Psoas muscle (tissue), 8 donors: ENCODE results near the gene THADA. TPM values are rescaled to one million over a fixed set of nuclear protein-coding genes. Genes with fewer than 3 reads are reported as not detected.

Experiments used
- ATAC-seq, 4 donors: fragments of 200-7000 bp; cut with Tn5 transposase; one replicate each; pipeline ENCODE4 v1.9.1; 2020; ENCODE audit warnings: moderate library complexity in 3 of 4, mild to moderate bottlenecking in 2 of 4
- DNase-seq, 2 donors: peaks; one replicate each; pipeline ENCODE4 v3.0.0-alpha.2; 2020
- H3K27ac ChIP-seq: fragments of 200-600 bp; one replicate; pipeline ENCODE4 v1.8.0; 2022
- H3K27me3 ChIP-seq, 3 donors: fragments of 200-600 bp in 1 of 3; one replicate each; pipeline versions ENCODE4 v1.6.1 to v1.8.0; 2013 to 2022; ENCODE audit warnings: low read length in 2 of 3, mild to moderate bottlenecking in 2 of 3, moderate library complexity in 1 of 3; ENCODE audit not compliant: insufficient read depth in 3 of 3
- H3K36me3 ChIP-seq, 2 donors: fragments of 200-600 bp in 1 of 2; one replicate each; pipeline versions ENCODE4 v1.6.1 to v1.8.0; 2013 to 2022; ENCODE audit warnings: low read depth in 1 of 2, mild to moderate bottlenecking in 1 of 2, moderate library complexity in 1 of 2; ENCODE audit not compliant: insufficient read depth in 1 of 2
- H3K4me1 ChIP-seq: fragments of 200-600 bp; one replicate; pipeline ENCODE4 v1.8.0; 2022
- H3K4me3 ChIP-seq: fragments of 200-600 bp; one replicate; pipeline ENCODE4 v1.8.0; 2022; ENCODE audit warnings: mild to moderate bottlenecking
- H3K9me3 ChIP-seq: fragments of 200-600 bp; one replicate; pipeline ENCODE4 v1.8.0; 2022
- WGBS, 3 donors: extraction: QIAGEN DNeasy Blood & Tissue Kit; methylation state at CpG; one replicate each; pipeline versions ENCODE4 v1.1.6 to v1.1.7; 2013; 5-methylcytosine and 5-hydroxymethylcytosine counted together
- intact Hi-C, 2 donors: fragments of 100-400 bp; cut with DNase I; formaldehyde crosslinking; loops; one replicate each; pipeline versions ENCODE4 v1.11.0 to v1.14.2; 2022
- polyA plus RNA-seq, 3 donors: library from polyadenylated mRNA; stranded (reverse); fragments of 200-250 nt; gene quantifications; one replicate each; pipeline ENCODE4 v1.2.3, GENCODE V29; 2013
- total RNA-seq, 4 donors: library from RNA; stranded (reverse); fragmentation: NEBNext Ultra II Directional in 2 of 4; extraction: Animal tissue kit (Norgen Biotek cat#: 25700) in 2 of 4; gene quantifications; one replicate each; pipeline versions ENCODE4 v1.2.1 to v1.2.4, GENCODE V29; 2021 to 2023
- TF ChIP-seq, protein P1 (sequence below): fragments of 200-600 bp; IDR thresholded peaks from one replicate; pipeline ENCODE4 v1.8.0; 2022; ENCODE audit warnings: antibody characterized with exemption
- donor health status: healthy with polysubstance abuse.
- donor health status: DM: no; HTN: no; CAD: no; lungs with moderate emphysema.
- donor health status: Bipolar disorder and iron deficiency.
- donor health status: healthy.
- donor health status: DM: yes; HTN: yes; CAD: no.
- donor health status: DM: no; HTN: no; CAD: no.
- donor health status: DM: no; HTN: no; CAD: no.
- donor health status: DM: yes; HTN: yes; CAD: no.

Gene THADA
- total and polyA plus RNA-seq, 7 donors, result 8.1 to 17.4 (median 11.6) TPM

DNA sequence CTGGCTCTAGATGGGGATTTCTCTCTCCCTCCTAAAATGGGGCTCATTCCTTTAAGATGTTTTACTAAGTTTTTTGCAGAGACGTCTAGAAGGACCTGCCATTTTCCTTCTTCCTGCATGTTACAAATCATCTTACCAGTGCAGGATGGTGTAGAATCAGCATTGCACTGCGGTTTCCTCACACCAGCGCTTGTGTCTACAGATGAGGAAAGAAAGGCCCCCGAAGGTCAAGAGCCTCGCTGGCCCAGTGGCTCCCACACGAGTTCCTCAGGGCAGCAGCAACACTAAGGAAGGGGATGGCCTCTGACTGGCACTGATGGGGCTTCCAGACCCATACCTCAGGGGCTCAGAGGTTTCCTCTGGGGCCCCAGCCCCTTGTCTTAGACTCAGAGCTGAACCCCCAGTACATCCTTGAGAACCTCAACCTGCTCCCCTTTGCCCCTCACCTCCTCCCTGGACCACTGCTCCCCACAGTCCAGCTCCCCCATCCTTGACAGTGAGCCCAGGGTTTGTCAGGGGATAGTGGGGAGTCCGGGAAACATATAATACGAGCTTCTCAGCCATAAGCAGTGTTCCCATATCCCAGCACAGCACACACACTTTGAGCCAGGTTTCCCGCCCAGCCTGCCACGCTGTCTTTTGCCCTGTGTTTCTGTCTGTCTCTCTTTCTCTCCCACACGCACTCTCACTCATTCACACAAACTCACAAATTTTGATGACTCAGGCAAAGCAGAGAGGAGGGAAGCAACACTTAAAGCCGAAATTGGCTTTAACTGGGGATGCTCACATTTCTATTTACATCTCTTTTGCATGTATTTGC is 398.9 kb downstream of the THADA start:
- TF ChIP-seq, protein P1, sequence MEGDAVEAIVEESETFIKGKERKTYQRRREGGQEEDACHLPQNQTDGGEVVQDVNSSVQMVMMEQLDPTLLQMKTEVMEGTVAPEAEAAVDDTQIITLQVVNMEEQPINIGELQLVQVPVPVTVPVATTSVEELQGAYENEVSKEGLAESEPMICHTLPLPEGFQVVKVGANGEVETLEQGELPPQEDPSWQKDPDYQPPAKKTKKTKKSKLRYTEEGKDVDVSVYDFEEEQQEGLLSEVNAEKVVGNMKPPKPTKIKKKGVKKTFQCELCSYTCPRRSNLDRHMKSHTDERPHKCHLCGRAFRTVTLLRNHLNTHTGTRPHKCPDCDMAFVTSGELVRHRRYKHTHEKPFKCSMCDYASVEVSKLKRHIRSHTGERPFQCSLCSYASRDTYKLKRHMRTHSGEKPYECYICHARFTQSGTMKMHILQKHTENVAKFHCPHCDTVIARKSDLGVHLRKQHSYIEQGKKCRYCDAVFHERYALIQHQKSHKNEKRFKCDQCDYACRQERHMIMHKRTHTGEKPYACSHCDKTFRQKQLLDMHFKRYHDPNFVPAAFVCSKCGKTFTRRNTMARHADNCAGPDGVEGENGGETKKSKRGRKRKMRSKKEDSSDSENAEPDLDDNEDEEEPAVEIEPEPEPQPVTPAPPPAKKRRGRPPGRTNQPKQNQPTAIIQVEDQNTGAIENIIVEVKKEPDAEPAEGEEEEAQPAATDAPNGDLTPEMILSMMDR, result no peak
- no peaks in the 10 kb centered on the region for H3K36me3 ChIP-seq
- H3K27me3 ChIP-seq, result no peaks in the 10 kb centered on the region
- H3K9me3 ChIP-seq, result no peaks in the 10 kb centered on the region
- ATAC-seq (no peak), DNase-seq (no peak)
- H3K4me3 ChIP-seq, result no peak overlapping the region
- no peaks in the 10 kb centered on the region for H3K4me1 ChIP-seq
- no peak overlapping the region for H3K27ac ChIP-seq
- intact Hi-C loops, result no loop called here
- 80 to 85% (median 81%) methylated on average over 12 of the region's 12 CpGs for WGBS, 3 donors

DNA sequence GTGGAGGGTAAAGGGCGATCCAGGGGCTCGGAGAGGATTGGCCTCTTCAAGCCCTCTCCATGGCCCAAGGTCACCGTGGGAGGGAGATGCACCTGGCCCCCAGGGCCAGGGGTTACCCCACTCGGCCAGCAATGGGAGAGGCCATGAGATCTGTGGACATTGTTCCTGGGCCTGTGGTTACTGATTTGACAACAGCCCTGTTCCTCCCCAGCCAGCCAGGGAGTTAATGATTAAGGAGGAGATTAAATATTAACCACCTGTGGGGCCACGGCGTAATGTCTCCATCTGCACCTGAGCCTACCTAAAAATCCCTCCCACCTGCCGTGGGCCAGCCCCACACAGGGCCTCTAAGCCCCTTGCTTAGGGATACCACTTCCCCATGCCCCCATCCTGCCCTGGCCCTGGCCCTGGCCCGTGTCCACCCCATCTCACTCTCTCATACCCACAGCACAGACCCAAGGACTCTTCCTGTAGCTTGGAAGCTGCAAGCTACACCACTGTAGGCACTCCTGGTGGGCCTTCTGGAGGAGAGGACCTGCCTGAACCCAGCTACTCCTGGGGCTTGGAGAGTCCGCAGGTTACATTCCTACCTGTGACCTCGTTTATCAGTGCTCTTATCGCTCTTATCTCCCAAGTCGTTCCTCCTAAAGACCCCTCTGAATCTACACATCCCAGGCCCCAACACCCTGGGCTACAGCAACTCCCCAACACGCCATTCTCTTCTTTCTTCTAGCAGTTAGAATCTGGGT is 401.5 kb downstream of the THADA start:
- TF ChIP-seq, protein P1, result no peak
- H3K27me3 ChIP-seq, result no peaks in the 10 kb centered on the region
- no peaks in the 10 kb centered on the region for H3K4me1 ChIP-seq
- H3K27ac ChIP-seq, result no peak overlapping the region
- no peak for ATAC-seq
- no peak overlapping the region for H3K4me3 ChIP-seq
- no peaks in the 10 kb centered on the region for H3K36me3 ChIP-seq
- 88 to 92% (median 89%) methylated on average over 13 of the region's 13 CpGs for WGBS, 3 donors
- no peaks in the 10 kb centered on the region for H3K9me3 ChIP-seq
- intact Hi-C loops, result no loop called here
- DNase-seq, result no peak

DNA sequence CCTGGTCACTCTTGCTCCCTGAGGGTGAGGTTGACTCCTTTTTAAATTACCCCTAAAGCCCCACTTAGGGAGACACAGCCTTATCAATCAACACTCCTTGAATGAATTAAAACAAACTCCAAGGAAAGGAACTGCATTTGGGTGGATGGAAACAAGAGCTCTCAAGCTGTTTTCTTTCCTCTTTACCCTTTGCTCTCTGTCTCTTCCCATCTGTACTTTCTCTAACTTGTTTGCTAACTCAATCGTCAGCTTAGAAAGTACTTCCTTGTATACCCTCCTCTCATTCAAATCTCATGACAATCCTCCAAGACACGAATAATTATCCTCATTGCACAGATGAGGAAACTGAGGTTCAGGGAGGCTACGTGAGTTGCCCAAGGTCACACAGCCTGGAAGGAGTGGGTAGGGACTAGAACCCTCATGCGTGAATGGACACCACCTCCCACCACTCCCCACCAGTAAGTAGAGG is 402.2 kb downstream of the THADA start:
- no peak overlapping the region for H3K27ac ChIP-seq
- ATAC-seq, result no peak
- intact Hi-C loops, result no loop called here
- H3K4me1 ChIP-seq, result no peaks in the 10 kb centered on the region
- TF ChIP-seq, protein P1, result no peak
- H3K9me3 ChIP-seq, result no peaks in the 10 kb centered on the region
- no peaks in the 10 kb centered on the region for H3K36me3 ChIP-seq
- DNase-seq, result no peak
- H3K4me3 ChIP-seq, result no peak overlapping the region
- WGBS, 3 donors, result 88 to 96% (median 95%) methylated on average over 4 of the region's 4 CpGs
- H3K27me3 ChIP-seq, result no peaks in the 10 kb centered on the region

DNA sequence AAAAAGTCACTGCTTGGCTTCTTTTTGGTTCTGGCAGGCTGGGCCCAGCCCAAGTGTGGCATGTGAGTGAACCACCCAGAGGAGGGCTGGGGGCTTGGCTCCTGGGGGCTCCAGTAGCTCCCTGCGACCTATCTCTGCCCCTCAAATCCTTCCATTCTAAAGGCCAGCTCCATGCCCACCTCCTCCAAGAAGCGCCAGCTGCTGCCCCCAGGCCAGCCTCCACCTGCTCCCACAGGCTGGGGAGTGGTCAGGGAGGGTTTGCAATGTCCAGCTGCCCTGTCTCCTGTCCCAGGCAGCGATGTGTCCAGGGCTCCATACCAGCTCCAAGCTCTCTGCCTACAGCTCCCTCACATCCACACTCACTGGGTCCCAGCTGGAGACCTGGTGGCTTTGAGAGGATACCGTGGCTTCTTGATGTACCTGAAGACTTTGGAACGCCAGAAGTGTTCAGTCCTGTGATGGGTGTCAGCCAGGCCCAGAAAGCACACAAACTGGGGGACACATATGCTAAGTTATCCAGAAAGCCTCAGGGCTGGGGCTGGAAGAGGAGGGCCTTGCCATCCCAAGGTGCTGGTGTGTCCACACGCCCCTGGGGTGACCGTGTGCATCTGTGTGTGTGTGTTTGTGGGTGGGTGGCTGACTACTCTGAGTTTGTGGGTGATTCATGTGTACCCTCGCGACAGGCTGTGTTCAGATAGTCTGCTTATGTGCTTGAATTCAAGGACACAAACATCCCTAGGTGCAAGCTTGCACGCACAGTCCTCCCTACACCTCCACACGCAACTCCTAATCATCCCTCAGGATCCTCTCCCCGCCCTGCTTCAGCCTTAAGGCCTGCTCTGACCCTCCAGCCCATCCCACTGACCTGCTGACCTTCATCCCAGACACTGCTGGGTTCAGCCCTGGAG is 402.8 kb downstream of the THADA start:
- ATAC-seq (no peak), DNase-seq (no peak)
- H3K36me3 ChIP-seq, result no peaks in the 10 kb centered on the region
- TF ChIP-seq, protein P1, result no peak
- no peak overlapping the region for H3K4me3 ChIP-seq
- WGBS, 3 donors, result 91 to 95% (median 92%) methylated on average over 12 of the region's 12 CpGs
- intact Hi-C loops, result no loop called here
- no peaks in the 10 kb centered on the region for H3K4me1 ChIP-seq
- H3K27me3 ChIP-seq, result no peaks in the 10 kb centered on the region
- H3K9me3 ChIP-seq, result no peaks in the 10 kb centered on the region
- H3K27ac ChIP-seq, result no peak overlapping the region
